TTC549 (cell line): Measurements from ENCODE around the gene MTUS2.

Source experiments
- FAIRE-seq: peaks from 2 replicates; lab custom pipeline; 2012; peaks lifted over from hg19 to GRCh38; lab: Jason Lieb, UNC

The MTUS2 gene

GRCh38 chr13:28859717-28860116 lies 39.6 kb downstream of the MTUS2 start:
- FAIRE-seq, result no peak

- FAIRE-seq, result no peak
Observed at GRCh38 chr13:28864544-28864943, 44.4 kb downstream of the MTUS2 start.

GRCh38 chr13:28865149-28865744 lies 45.1 kb downstream of the MTUS2 start:
- no peak for FAIRE-seq

- FAIRE-seq, result no peak
Observed at GRCh38 chr13:28865951-28866350, 45.8 kb downstream of the MTUS2 start.

GRCh38 chr13:28866932-28867331 lies 46.8 kb downstream of the MTUS2 start:
- no peak for FAIRE-seq

GRCh38 chr13:28867564-28867963 lies 47.4 kb downstream of the MTUS2 start:
- no peak for FAIRE-seq

- FAIRE-seq, result no peak
Observed at GRCh38 chr13:28872427-28873176, 52.5 kb downstream of the MTUS2 start.

- no peak for FAIRE-seq
Observed at GRCh38 chr13:28875846-28876615, 55.9 kb downstream of the MTUS2 start.

GRCh38 chr13:28877408-28877807 lies 57.3 kb downstream of the MTUS2 start:
- FAIRE-seq, result no peak

GRCh38 chr13:28885181-28885580 lies 65.0 kb downstream of the MTUS2 start:
- no peak for FAIRE-seq

GRCh38 chr13:28889086-28889732 lies 69.1 kb downstream of the MTUS2 start:
- no peak for FAIRE-seq

- FAIRE-seq, result no peak
Observed at GRCh38 chr13:28890712-28891111, 70.6 kb downstream of the MTUS2 start.

- no peak for FAIRE-seq
Observed at GRCh38 chr13:28918030-28918429, 97.9 kb downstream of the MTUS2 start.

GRCh38 chr13:28922341-28922740 lies 102.2 kb downstream of the MTUS2 start:
- no peak for FAIRE-seq

GRCh38 chr13:28935104-28935503 lies 115.0 kb downstream of the MTUS2 start:
- no peak for FAIRE-seq

- FAIRE-seq, result no peak
Observed at GRCh38 chr13:28942906-28943305, 122.8 kb downstream of the MTUS2 start.

GRCh38 chr13:28953714-28954418 lies 133.7 kb downstream of the MTUS2 start:
- no peak for FAIRE-seq

- FAIRE-seq, result no peak
Observed at GRCh38 chr13:28954419-28954725, 134.2 kb downstream of the MTUS2 start.

GRCh38 chr13:28954810-28955209 lies 134.7 kb downstream of the MTUS2 start:
- FAIRE-seq, result no peak

- no peak for FAIRE-seq
Observed at GRCh38 chr13:28955264-28955966, 135.3 kb downstream of the MTUS2 start.

GRCh38 chr13:28958018-28958417 lies 137.9 kb downstream of the MTUS2 start:
- FAIRE-seq, result no peak

GRCh38 chr13:28958441-28958840 lies 138.3 kb downstream of the MTUS2 start:
- FAIRE-seq, result no peak
